IPS DF 6.9 (cell line): ENCODE data around the gene SUSD2.

Experiments
- DNase-seq: peaks from one replicate; pipeline ENCODE4 v3.0.0-alpha.2; 2013; ENCODE audit warnings: low read depth, low spot score
- H3K27ac ChIP-seq: one replicate; pipeline ENCODE4 v1.5.1; 2013; ENCODE audit warnings: low read length, control low read depth
- H3K27me3 ChIP-seq: 2 replicates; pipeline ENCODE4 v1.6.1; 2013; ENCODE audit warnings: mild to moderate bottlenecking, low read length; ENCODE audit not compliant: control insufficient read depth, insufficient read depth
- H3K36me3 ChIP-seq: 2 replicates; pipeline ENCODE4 v1.6.1; 2013; ENCODE audit warnings: low read length; ENCODE audit not compliant: control insufficient read depth, insufficient read depth
- H3K4me1 ChIP-seq: 2 replicates; pipeline ENCODE4 v1.6.1; 2013; ENCODE audit warnings: low read length; ENCODE audit not compliant: control insufficient read depth, insufficient read depth
- H3K4me3 ChIP-seq: 2 replicates; pipeline ENCODE4 v1.5.1; 2013; ENCODE audit warnings: mild to moderate bottlenecking, low read length
- H3K9me3 ChIP-seq: 2 replicates; pipeline ENCODE4 v1.6.1; 2013; ENCODE audit warnings: low read length, inconsistent platforms; ENCODE audit not compliant: control insufficient read depth, insufficient read depth
- WGBS: extraction: QIAGEN DNeasy Blood & Tissue Kit; methylation state at CpG from one replicate; pipeline ENCODE4 v1.1.7; 2013; ENCODE audit warnings: mixed read lengths, missing lambda C conversion rate; ENCODE audit not compliant: insufficient read length, insufficient coverage; 5-methylcytosine and 5-hydroxymethylcytosine counted together

Gene SUSD2

GRCh38 chr22:24142831-24143230 lies 38.5 kb upstream of the SUSD2 start:
- Histone ChIP-seq H3K4me1 (no peaks in the 10 kb centered on the region), H3K9me3 (no peaks in the 10 kb centered on the region), H3K27me3 (no peaks in the 10 kb centered on the region), H3K27ac (no peak overlapping the region), H3K36me3 (no peaks in the 10 kb centered on the region; the same call in 1 of the 2 replicates), H3K4me3 (no peak overlapping the region)
- WGBS = no CpG with 5 or more reads among the region's 3 CpGs
- DNase-seq = no peak

- Histone ChIP-seq H3K27me3 (no peaks in the 10 kb centered on the region), H3K27ac (no peak overlapping the region), H3K4me3 (no peak overlapping the region), H3K9me3 (no peaks in the 10 kb centered on the region), H3K36me3 (no peaks in the 10 kb centered on the region; the same call in 1 of the 2 replicates), H3K4me1 (no peaks in the 10 kb centered on the region)
- DNase-seq = no peak
- no CpG with 5 or more reads among the region's 1 CpG for WGBS
Observed at GRCh38 chr22:24144056-24144777, 37.1 kb upstream of the SUSD2 start.

DNA sequence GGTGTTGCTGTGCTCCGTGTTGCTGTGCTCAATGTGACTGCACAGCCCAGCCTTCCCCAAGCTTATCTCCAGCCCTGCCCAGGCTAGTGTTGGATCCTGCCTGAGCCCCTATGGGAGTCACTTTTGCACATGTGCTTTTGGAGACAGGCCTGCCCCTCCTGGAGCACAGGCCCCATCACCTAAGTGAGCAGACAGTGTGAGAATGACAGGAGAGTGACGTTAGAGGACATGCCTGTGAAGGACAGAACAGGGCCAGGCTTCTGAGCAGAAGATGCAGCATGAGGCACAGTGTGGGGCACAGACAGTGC lies 36.6 kb upstream of the SUSD2 start:
- Histone ChIP-seq H3K27ac (no peak overlapping the region), H3K9me3 (no peaks in the 10 kb centered on the region), H3K4me3 (no peak overlapping the region), H3K27me3 (no peaks in the 10 kb centered on the region), H3K36me3 (no peaks in the 10 kb centered on the region; the same call in 1 of the 2 replicates), H3K4me1 (no peaks in the 10 kb centered on the region)
- no peak for DNase-seq
- no CpG with 5 or more reads among the region's 2 CpGs for WGBS

- no CpG with 5 or more reads among the region's 9 CpGs for WGBS
- DNase-seq = no peak
- H3K4me1 ChIP-seq = no peaks in the 10 kb centered on the region
- H3K9me3 ChIP-seq = no peaks in the 10 kb centered on the region
- no peak overlapping the region for H3K4me3 ChIP-seq
- no peak overlapping the region for H3K27ac ChIP-seq
- no peaks in the 10 kb centered on the region; the same call in 1 of the 2 replicates for H3K36me3 ChIP-seq
- no peaks in the 10 kb centered on the region for H3K27me3 ChIP-seq
Observed at GRCh38 chr22:24145446-24146193, 35.7 kb upstream of the SUSD2 start.

DNA sequence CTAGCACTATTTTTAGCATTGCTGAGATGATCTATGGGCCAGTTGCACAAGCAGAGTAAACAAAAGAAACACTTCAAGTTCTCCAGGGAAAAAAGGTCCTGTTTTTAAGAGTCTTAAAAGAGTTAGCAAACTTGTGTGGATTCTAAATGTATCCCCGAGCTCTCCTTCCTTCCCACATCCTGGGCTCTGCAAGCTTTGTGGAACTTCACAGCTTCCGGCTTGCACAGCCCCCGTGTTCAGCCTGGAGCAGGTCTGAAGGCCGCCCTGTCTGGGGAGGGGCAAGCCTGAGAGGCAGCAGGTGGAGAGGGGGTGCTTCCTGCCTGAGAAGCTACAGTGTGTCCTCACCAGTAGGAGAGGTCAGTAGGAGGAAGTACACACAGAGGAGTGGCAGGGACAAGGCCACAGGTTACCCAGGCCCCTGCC lies 35.1 kb upstream of the SUSD2 start:
- no peaks in the 10 kb centered on the region for H3K4me1 ChIP-seq
- H3K27ac ChIP-seq = no peak overlapping the region
- WGBS = no CpG with 5 or more reads among the region's 4 CpGs
- no peak for DNase-seq
- H3K9me3 ChIP-seq = no peaks in the 10 kb centered on the region
- no peaks in the 10 kb centered on the region for H3K27me3 ChIP-seq
- H3K4me3 ChIP-seq = no peak overlapping the region
- no peaks in the 10 kb centered on the region; the same call in 1 of the 2 replicates for H3K36me3 ChIP-seq

DNA sequence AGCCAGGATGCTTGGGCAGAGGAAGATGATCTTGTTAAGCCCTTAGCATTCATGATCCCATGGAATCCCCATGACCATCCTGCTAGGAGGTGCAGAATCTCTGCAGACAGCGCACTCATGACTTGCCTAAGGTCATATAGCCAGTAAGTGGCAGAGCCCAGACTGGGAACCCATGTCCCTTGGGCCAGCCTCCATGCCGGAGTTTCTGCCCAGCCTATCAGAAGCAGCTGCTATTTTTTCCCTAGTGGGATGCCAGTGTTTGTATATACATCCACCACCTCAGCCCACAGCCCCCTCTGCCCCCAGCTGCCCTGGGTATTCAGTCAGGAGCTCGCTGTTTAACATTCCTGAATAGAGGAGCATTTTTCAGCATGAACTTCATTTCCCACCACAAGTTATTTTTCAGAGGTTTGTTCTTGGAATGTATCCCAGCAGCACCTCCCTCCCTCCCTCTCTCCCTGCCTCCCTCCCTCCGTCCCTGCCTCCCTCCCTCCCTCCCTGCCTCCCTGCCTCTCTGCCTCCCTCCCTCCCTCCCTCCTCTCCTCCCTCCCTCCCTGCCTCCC lies 34.4 kb upstream of the SUSD2 start:
- H3K27ac ChIP-seq = no peak overlapping the region
- H3K4me1 ChIP-seq = no peaks in the 10 kb centered on the region
- no peak for DNase-seq
- no peaks in the 10 kb centered on the region for H3K27me3 ChIP-seq
- no CpG with 5 or more reads among the region's 4 CpGs for WGBS
- H3K9me3 ChIP-seq = no peaks in the 10 kb centered on the region
- no peaks in the 10 kb centered on the region for H3K36me3 ChIP-seq
- no peak overlapping the region for H3K4me3 ChIP-seq

DNA sequence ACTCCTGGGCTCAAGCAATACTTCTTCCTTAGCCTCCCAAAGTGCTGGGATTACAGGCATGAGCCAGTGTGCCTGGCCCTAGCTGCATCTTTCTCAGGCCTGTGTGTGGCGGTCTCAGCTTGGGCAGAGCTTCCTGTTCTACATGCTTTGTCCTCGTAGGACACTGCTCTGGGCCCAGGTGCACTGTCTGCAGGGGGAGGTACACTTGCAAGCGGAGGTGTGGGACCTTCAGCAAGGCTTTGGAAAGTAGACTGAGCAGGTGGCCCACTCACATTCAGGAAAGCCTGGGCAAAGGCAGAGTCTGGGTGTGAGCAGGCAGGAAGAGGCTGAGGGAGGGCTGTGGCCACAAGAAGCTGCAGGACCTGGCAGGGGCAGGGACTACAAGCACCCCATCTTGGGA lies 33.6 kb upstream of the SUSD2 start:
- no peaks in the 10 kb centered on the region for H3K36me3 ChIP-seq
- H3K27me3 ChIP-seq = no peaks in the 10 kb centered on the region
- no peak for DNase-seq
- no peaks in the 10 kb centered on the region for H3K9me3 ChIP-seq
- H3K4me3 ChIP-seq = no peak overlapping the region
- H3K4me1 ChIP-seq = no peaks in the 10 kb centered on the region
- no CpG with 5 or more reads among the region's 3 CpGs for WGBS
- H3K27ac ChIP-seq = no peak overlapping the region

GRCh38 chr22:24148266-24149197 lies 32.8 kb upstream of the SUSD2 start:
- Histone ChIP-seq H3K36me3 (no peaks in the 10 kb centered on the region), H3K27me3 (no peaks in the 10 kb centered on the region), H3K27ac (no peak overlapping the region), H3K4me1 (no peaks in the 10 kb centered on the region), H3K9me3 (no peaks in the 10 kb centered on the region), H3K4me3 (no peak overlapping the region)
- DNase-seq = no peak
- WGBS = no CpG with 5 or more reads among the region's 5 CpGs

- DNase-seq = no peak
- no peaks in the 10 kb centered on the region for H3K36me3 ChIP-seq
- no peaks in the 10 kb centered on the region for H3K27me3 ChIP-seq
- H3K4me1 ChIP-seq = no peaks in the 10 kb centered on the region
- no peaks in the 10 kb centered on the region for H3K9me3 ChIP-seq
- no peak overlapping the region for H3K4me3 ChIP-seq
- no peak overlapping the region for H3K27ac ChIP-seq
- WGBS = no CpG with 5 or more reads among the region's 4 CpGs
Observed at GRCh38 chr22:24149198-24149590, 32.1 kb upstream of the SUSD2 start.

- H3K4me3 ChIP-seq = no peak overlapping the region
- H3K4me1 ChIP-seq = peaks cover 8% of the 10 kb centered on the region; the same call in 1 of the 2 replicates
- no CpG with 5 or more reads among the region's 3 CpGs for WGBS
- no peaks in the 10 kb centered on the region for H3K36me3 ChIP-seq
- no peaks in the 10 kb centered on the region for H3K27me3 ChIP-seq
- DNase-seq = no peak
- no peaks in the 10 kb centered on the region for H3K9me3 ChIP-seq
- no peak overlapping the region for H3K27ac ChIP-seq
Observed at GRCh38 chr22:24153353-24153752, 27.9 kb upstream of the SUSD2 start.
